ENCODE data around the gene CERS6. TPM values are rescaled to one million over a fixed set of nuclear protein-coding genes. Genes with fewer than 3 reads are reported as not detected.
A peak's percentile ranks its signal among the peaks of the same experiment; 100 is the strongest.
"Not testable (repeated sequence)": the region's sequence is repeated elsewhere in the genome, so short reads cannot be mapped to it uniquely, and the experiment has no call there.

CERS6 gene
- total and polyA plus RNA-seq, 3 donors from 2014 or later, result 24.7 to 71.0 (median 59.4) TPM

GRCh38 chr2:168482952-168483831, 27.1 kb downstream of the CERS6 start:
- no peaks in the 10 kb centered on the region for H3K9me3 ChIP-seq
- no peaks in the 10 kb centered on the region for H3K36me3 ChIP-seq (ENCODE audit: low read depth, missing control alignments)
- intact Hi-C loops (cut with DNase I; ENCODE audit: low total_unique reads), result no loop called here
- no peaks in the 10 kb centered on the region for H3K27me3 ChIP-seq
- H3K4me1 ChIP-seq, result peaks cover 26% of the 10 kb centered on the region
- no peak overlapping the region for H3K4me3 ChIP-seq
- 63 to 66% methylated on average over 9 of the region's 9 CpGs for WGBS, 2 donors
- no peak for DNase-seq
- H3K27ac ChIP-seq, result peak overlapping the region in 1 of 2 donors; percentile 37
- TF ChIP-seq POLR2A (IDR thresholded peaks at IDR 0.05), result no peak
- TF ChIP-seq, protein P1, sequence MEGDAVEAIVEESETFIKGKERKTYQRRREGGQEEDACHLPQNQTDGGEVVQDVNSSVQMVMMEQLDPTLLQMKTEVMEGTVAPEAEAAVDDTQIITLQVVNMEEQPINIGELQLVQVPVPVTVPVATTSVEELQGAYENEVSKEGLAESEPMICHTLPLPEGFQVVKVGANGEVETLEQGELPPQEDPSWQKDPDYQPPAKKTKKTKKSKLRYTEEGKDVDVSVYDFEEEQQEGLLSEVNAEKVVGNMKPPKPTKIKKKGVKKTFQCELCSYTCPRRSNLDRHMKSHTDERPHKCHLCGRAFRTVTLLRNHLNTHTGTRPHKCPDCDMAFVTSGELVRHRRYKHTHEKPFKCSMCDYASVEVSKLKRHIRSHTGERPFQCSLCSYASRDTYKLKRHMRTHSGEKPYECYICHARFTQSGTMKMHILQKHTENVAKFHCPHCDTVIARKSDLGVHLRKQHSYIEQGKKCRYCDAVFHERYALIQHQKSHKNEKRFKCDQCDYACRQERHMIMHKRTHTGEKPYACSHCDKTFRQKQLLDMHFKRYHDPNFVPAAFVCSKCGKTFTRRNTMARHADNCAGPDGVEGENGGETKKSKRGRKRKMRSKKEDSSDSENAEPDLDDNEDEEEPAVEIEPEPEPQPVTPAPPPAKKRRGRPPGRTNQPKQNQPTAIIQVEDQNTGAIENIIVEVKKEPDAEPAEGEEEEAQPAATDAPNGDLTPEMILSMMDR (IDR thresholded peaks at IDR 0.05), result no peak

DNA sequence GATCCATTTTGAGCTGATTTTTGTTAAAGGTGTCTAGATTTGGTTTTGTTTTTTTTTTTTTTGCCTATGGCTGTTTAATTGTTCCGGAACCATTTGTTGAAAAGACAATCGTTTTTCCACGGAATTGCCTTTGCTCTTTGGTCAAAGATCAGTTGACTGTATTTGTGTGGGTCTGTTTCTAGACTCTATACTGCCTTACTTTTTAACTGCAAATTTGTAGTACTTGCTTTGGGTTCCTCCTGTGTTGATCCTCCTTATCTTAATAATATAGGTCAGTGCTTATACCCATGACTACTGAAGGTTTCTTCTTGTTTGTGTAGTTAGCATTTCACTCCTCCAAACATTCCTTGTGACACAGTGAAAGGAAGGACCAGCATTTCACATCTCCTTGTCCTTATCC, 30.4 kb downstream of the CERS6 start:
- DNase-seq, result no peak
- intact Hi-C loops (cut with DNase I; ENCODE audit: low total_unique reads), result no loop called here
- H3K4me3 ChIP-seq, result no peak overlapping the region
- H3K27ac ChIP-seq, result no peak overlapping the region
- H3K27me3 ChIP-seq, result no peaks in the 10 kb centered on the region
- whole genome bisulfite sequencing, 2 donors, result 77 to 90% methylated on average over 3 of the region's 3 CpGs
- H3K9me3 ChIP-seq, result no peaks in the 10 kb centered on the region
- H3K36me3 ChIP-seq (ENCODE audit: low read depth, missing control alignments), result no peaks in the 10 kb centered on the region
- H3K4me1 ChIP-seq, result peaks cover 31% of the 10 kb centered on the region
- no peak for TF ChIP-seq POLR2A (IDR thresholded peaks at IDR 0.05)
- TF ChIP-seq, protein P1 (IDR thresholded peaks at IDR 0.05), result no peak

- no peak overlapping the region for H3K27ac ChIP-seq
- TF ChIP-seq POLR2A (IDR thresholded peaks at IDR 0.05), result no peak
- TF ChIP-seq, protein P1 (IDR thresholded peaks at IDR 0.05), result no peak
- H3K27me3 ChIP-seq, result no peaks in the 10 kb centered on the region
- H3K4me1 ChIP-seq, result peaks cover 5% of the 10 kb centered on the region
- 52 to 58% methylated on average over 7 of the region's 7 CpGs for WGBS, 2 donors
- no peaks in the 10 kb centered on the region for H3K36me3 ChIP-seq (ENCODE audit: low read depth, missing control alignments)
- no peak overlapping the region for H3K4me3 ChIP-seq
- no peak for DNase-seq
- H3K9me3 ChIP-seq, result no peaks in the 10 kb centered on the region
- intact Hi-C loops (cut with DNase I; ENCODE audit: low total_unique reads), result no loop called here
Measured at GRCh38 chr2:168490015-168490874, 34.2 kb downstream of the CERS6 start.

GRCh38 chr2:168490946-168491605, 35.0 kb downstream of the CERS6 start:
- intact Hi-C loops (cut with DNase I; ENCODE audit: low total_unique reads), result no loop called here

GRCh38 chr2:168491728-168492127, 35.7 kb downstream of the CERS6 start:
- 93% methylated on average over 4 of the region's 4 CpGs for WGBS, 2 donors
- intact Hi-C loops (cut with DNase I; ENCODE audit: low total_unique reads); H3K4me1 ChIP-seq; H3K27me3 ChIP-seq; H3K9me3 ChIP-seq; DNase-seq; H3K36me3 ChIP-seq (ENCODE audit: low read depth, missing control alignments); H3K27ac ChIP-seq; H3K4me3 ChIP-seq: not testable (repeated sequence)

More at GRCh38 chr2:168490946-168491605, 35.0 kb downstream of the CERS6 start:
- DNase-seq, result no peak
- TF ChIP-seq, protein P1 (IDR thresholded peaks at IDR 0.05), result no peak
- no peak for TF ChIP-seq POLR2A (IDR thresholded peaks at IDR 0.05)
- WGBS, 2 donors, result 54 to 60% methylated on average over 3 of the region's 3 CpGs
- Histone ChIP-seq H3K4me3 (no peak overlapping the region), H3K27ac (no peak overlapping the region), H3K36me3 (ENCODE audit: low read depth, missing control alignments) (no peaks in the 10 kb centered on the region), H3K9me3 (no peaks in the 10 kb centered on the region), H3K27me3 (no peaks in the 10 kb centered on the region), H3K4me1 (peaks cover 5% of the 10 kb centered on the region)

DNA sequence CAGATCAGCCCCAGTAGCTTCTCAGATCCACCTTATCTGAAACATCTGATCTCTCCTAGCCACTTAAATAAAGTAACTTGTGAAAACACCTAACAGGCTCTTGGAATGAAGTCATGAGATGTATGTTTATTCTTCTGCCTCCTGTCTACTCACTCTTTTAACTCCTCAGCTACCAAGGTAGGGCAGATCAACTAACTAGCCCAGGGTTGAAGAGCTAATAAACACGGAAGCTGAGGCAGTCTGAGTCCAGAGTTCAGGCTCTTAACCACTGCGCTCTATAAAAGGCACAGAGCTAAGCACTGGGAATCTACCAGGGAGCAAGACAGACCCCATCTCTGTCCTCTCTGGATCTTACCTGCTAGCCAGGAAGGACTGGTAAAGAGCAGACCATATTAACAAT, 37.1 kb downstream of the CERS6 start:
- H3K4me1 ChIP-seq; H3K27me3 ChIP-seq; H3K36me3 ChIP-seq (ENCODE audit: low read depth, missing control alignments); DNase-seq; H3K27ac ChIP-seq; intact Hi-C loops (cut with DNase I; ENCODE audit: low total_unique reads); H3K9me3 ChIP-seq; H3K4me3 ChIP-seq: not testable (repeated sequence)
- WGBS, 2 donors, result 86 to 90% methylated on average over 2 of the region's 2 CpGs

Data from testis (tissue), 3 donors.